ENCODE data around the gene CCL18. TPM values are rescaled to one million over a fixed set of nuclear protein-coding genes. Genes with fewer than 3 reads are reported as not detected.

The CCL18 gene
- total RNA-seq, 1 donor from 2014 or later: not detected

DNA sequence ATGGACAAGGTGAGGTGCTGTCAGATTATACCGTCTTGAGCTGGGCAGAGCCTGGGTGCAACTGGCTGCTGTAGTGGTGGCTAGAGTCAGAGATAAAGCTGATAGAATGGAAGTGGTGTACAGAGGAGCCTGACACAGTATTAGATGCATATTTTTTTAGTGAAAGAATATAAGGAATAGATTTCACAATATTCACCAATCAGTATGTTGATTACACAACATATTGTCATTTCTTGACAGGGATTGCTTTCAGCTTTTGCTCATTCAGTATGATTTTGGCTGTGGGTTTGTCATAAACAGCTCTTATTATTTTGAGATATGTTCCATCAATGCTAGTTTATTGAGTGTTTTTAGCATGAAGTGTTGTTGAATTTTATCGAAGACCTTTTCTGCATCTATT is 44.6 kb upstream of the CCL18 start:
- Mint-ChIP-seq H3K9me3 (ENCODE audit: unreplicated experiment) (no peaks in the 10 kb centered on the region), H3K4me3 (ENCODE audit: unreplicated experiment) (no peak overlapping the region), H3K36me3 (ENCODE audit: unreplicated experiment) (no peaks in the 10 kb centered on the region), H3K4me1 (ENCODE audit: low read depth, unreplicated experiment) (no peaks in the 10 kb centered on the region), H3K27me3 (ENCODE audit: unreplicated experiment) (peaks cover 2% of the 10 kb centered on the region), H3K27ac (ENCODE audit: unreplicated experiment) (no peak overlapping the region)
- TF ChIP-seq, protein P1, sequence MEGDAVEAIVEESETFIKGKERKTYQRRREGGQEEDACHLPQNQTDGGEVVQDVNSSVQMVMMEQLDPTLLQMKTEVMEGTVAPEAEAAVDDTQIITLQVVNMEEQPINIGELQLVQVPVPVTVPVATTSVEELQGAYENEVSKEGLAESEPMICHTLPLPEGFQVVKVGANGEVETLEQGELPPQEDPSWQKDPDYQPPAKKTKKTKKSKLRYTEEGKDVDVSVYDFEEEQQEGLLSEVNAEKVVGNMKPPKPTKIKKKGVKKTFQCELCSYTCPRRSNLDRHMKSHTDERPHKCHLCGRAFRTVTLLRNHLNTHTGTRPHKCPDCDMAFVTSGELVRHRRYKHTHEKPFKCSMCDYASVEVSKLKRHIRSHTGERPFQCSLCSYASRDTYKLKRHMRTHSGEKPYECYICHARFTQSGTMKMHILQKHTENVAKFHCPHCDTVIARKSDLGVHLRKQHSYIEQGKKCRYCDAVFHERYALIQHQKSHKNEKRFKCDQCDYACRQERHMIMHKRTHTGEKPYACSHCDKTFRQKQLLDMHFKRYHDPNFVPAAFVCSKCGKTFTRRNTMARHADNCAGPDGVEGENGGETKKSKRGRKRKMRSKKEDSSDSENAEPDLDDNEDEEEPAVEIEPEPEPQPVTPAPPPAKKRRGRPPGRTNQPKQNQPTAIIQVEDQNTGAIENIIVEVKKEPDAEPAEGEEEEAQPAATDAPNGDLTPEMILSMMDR (IDR thresholded peaks at IDR 0.05; ENCODE audit: partially characterized antibody, unreplicated experiment): no peak
- DNase-seq: no peak

GRCh38 chr17:36024106-36024869 is 39.8 kb upstream of the CCL18 start:
- Mint-ChIP-seq H3K27me3 (ENCODE audit: unreplicated experiment) (peaks cover 6% of the 10 kb centered on the region), H3K4me1 (ENCODE audit: low read depth, unreplicated experiment) (peaks cover under 1% of the 10 kb centered on the region), H3K9me3 (ENCODE audit: unreplicated experiment) (no peaks in the 10 kb centered on the region), H3K27ac (ENCODE audit: unreplicated experiment) (no peak overlapping the region), H3K4me3 (ENCODE audit: unreplicated experiment) (no peak overlapping the region), H3K36me3 (ENCODE audit: unreplicated experiment) (no peaks in the 10 kb centered on the region)
- TF ChIP-seq, protein P1 (IDR thresholded peaks at IDR 0.05; ENCODE audit: partially characterized antibody, unreplicated experiment): no peak
- DNase-seq: no peak

GRCh38 chr17:36027761-36028160 is 36.3 kb upstream of the CCL18 start:
- H3K4me3 Mint-ChIP-seq (ENCODE audit: unreplicated experiment): no peak overlapping the region
- TF ChIP-seq, protein P1 (IDR thresholded peaks at IDR 0.05; ENCODE audit: partially characterized antibody, unreplicated experiment): no peak
- DNase-seq: no peak
- peaks cover 4% of the 10 kb centered on the region for H3K36me3 Mint-ChIP-seq (ENCODE audit: unreplicated experiment)
- peaks cover 9% of the 10 kb centered on the region for H3K4me1 Mint-ChIP-seq (ENCODE audit: low read depth, unreplicated experiment)
- H3K27me3 Mint-ChIP-seq (ENCODE audit: unreplicated experiment): peaks cover 7% of the 10 kb centered on the region
- H3K9me3 Mint-ChIP-seq (ENCODE audit: unreplicated experiment): peaks cover 2% of the 10 kb centered on the region
- no peak overlapping the region for H3K27ac Mint-ChIP-seq (ENCODE audit: unreplicated experiment)

- H3K9me3 Mint-ChIP-seq (ENCODE audit: unreplicated experiment): peaks cover 2% of the 10 kb centered on the region
- H3K36me3 Mint-ChIP-seq (ENCODE audit: unreplicated experiment): peaks cover 4% of the 10 kb centered on the region
- peaks cover 7% of the 10 kb centered on the region for H3K27me3 Mint-ChIP-seq (ENCODE audit: unreplicated experiment)
- H3K27ac Mint-ChIP-seq (ENCODE audit: unreplicated experiment): no peak overlapping the region
- H3K4me3 Mint-ChIP-seq (ENCODE audit: unreplicated experiment): no peak overlapping the region
- TF ChIP-seq, protein P1 (IDR thresholded peaks at IDR 0.05; ENCODE audit: partially characterized antibody, unreplicated experiment): no peak
- peaks cover 9% of the 10 kb centered on the region for H3K4me1 Mint-ChIP-seq (ENCODE audit: low read depth, unreplicated experiment)
- no peak for DNase-seq
Observed at GRCh38 chr17:36030956-36031355, 33.1 kb upstream of the CCL18 start.

- Mint-ChIP-seq H3K4me3 (ENCODE audit: unreplicated experiment) (no peak overlapping the region), H3K36me3 (ENCODE audit: unreplicated experiment) (peaks cover 4% of the 10 kb centered on the region), H3K27me3 (ENCODE audit: unreplicated experiment) (peaks cover 4% of the 10 kb centered on the region), H3K9me3 (ENCODE audit: unreplicated experiment) (peaks cover 2% of the 10 kb centered on the region), H3K27ac (ENCODE audit: unreplicated experiment) (no peak overlapping the region), H3K4me1 (ENCODE audit: low read depth, unreplicated experiment) (peaks cover 9% of the 10 kb centered on the region)
- no peak for DNase-seq
- TF ChIP-seq, protein P1 (IDR thresholded peaks at IDR 0.05; ENCODE audit: partially characterized antibody, unreplicated experiment): no peak
Observed at GRCh38 chr17:36034127-36034526, 29.9 kb upstream of the CCL18 start.

Data from glutamatergic neuron (in vitro differentiated cells).